Endodermal cell (in vitro differentiated cells): Measurements from ENCODE around the gene UPF3A. TPM values are rescaled to one million over a fixed set of nuclear protein-coding genes. Genes with fewer than 3 reads are reported as not detected.

ENCODE experiments used
- DNase-seq: peaks from one replicate; pipeline ENCODE4 v3.0.0-alpha.2; 2017
- H3K27ac ChIP-seq: 2 replicates; pipeline ENCODE4 v1.5.1; 2013; ENCODE audit warnings: mild to moderate bottlenecking, low read depth, low read length, moderate library complexity
- H3K27me3 ChIP-seq: 2 replicates; pipeline ENCODE4 v1.6.1; 2013; ENCODE audit warnings: mild to moderate bottlenecking, low read length, moderate library complexity; ENCODE audit not compliant: insufficient read depth, control insufficient read depth, poor library complexity, severe bottlenecking
- H3K36me3 ChIP-seq: 2 replicates; pipeline ENCODE4 v1.7.0; 2013; ENCODE audit warnings: mild to moderate bottlenecking, low read length, moderate library complexity; ENCODE audit not compliant: control insufficient read depth, insufficient read depth
- H3K4me1 ChIP-seq: one replicate; pipeline ENCODE4 v1.7.0; 2013; ENCODE audit warnings: low read length; ENCODE audit not compliant: control insufficient read depth, insufficient read depth
- H3K4me3 ChIP-seq: 2 replicates; pipeline ENCODE4 v1.5.1; 2013; ENCODE audit warnings: mild to moderate bottlenecking, low read length, moderate library complexity
- H3K9ac ChIP-seq: 2 replicates; pipeline ENCODE4 v1.6.1; 2013; ENCODE audit warnings: mild to moderate bottlenecking, low read length, moderate library complexity; ENCODE audit not compliant: poor library complexity, severe bottlenecking; ENCODE audit errors: extremely low read depth
- H3K9me3 ChIP-seq: 2 replicates; pipeline ENCODE4 v1.6.1; 2013; ENCODE audit warnings: mild to moderate bottlenecking, low read length, moderate library complexity; ENCODE audit not compliant: control insufficient read depth
- H3K27ac Mint-ChIP-seq: 2 replicates; pipeline ENCODE4 v1.8.0; 2020; ENCODE audit warnings: mixed read lengths
- H3K27me3 Mint-ChIP-seq: 2 replicates; pipeline ENCODE4 v1.8.0; 2021; ENCODE audit warnings: mild to moderate bottlenecking, mixed read lengths; ENCODE audit not compliant: insufficient read depth
- H3K36me3 Mint-ChIP-seq: 2 replicates; pipeline ENCODE4 v1.8.0; 2020; ENCODE audit warnings: low read depth, mixed read lengths
- H3K4me1 Mint-ChIP-seq: 2 replicates; pipeline ENCODE4 v1.8.0; 2020; ENCODE audit warnings: mixed read lengths
- H3K4me3 Mint-ChIP-seq: 2 replicates; pipeline ENCODE4 v1.8.0; 2020; ENCODE audit warnings: mild to moderate bottlenecking, moderate library complexity, mixed read lengths
- H3K9me3 Mint-ChIP-seq: 2 replicates; pipeline ENCODE4 v1.8.0; 2020; ENCODE audit warnings: mild to moderate bottlenecking, mixed read lengths
- WGBS, 2 experiments: methylation state at CpG; one replicate each; pipeline versions ENCODE4 v1.1.5 to v1.1.7; 2013; ENCODE audit warnings: missing lambda C conversion rate in 2 of 2, mixed read lengths in 1 of 2; ENCODE audit not compliant: insufficient coverage in 1 of 2, insufficient read length in 1 of 2; 5-methylcytosine and 5-hydroxymethylcytosine counted together
- total RNA-seq, 2 donors: library from RNA; stranded (reverse); fragmentation: NEBNext Ultra II Directional in 1 of 2; extraction: Animal tissue kit (Norgen Biotek cat#: 25700) in 1 of 2; gene quantifications; 2 replicates in 1 of 2; 3 replicates in 1 of 2; pipeline ENCODE4 v1.2.1, GENCODE V29; 2021
- TF ChIP-seq, protein P1 (sequence below): fragments of 200-600 bp; sonication (generic); conservative IDR thresholded peaks from 2 replicates; pipeline ENCODE4 v1.5.0; 2021; ENCODE audit warnings: antibody characterized with exemption, mild to moderate bottlenecking

UPF3A gene
- total RNA-seq, 2 donors from 2014 or later = 56.5 to 81.2 TPM

DNA sequence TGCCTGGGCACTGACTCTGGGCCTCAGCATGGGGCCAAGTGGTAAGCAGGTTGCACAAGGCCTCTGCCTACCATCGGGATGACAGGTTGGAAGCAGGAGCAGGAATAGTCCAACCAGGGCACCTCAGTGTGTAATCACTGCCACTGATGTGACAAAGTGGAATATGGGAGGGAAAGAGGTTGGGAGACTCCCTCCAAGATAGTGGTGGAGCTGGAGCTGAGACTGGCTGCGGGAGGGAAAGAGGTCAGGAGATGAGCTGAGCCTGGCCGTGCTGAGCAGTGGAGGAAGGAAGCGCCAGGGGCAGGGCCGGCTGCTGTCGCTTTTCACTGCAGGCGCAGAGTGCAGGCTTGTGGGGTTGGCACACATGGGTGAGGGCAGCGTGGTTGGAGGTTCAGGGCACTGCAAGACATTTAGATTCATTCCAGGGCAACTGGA is 6.8 kb downstream of the UPF3A start:
- no peaks in the 10 kb centered on the region for H3K4me1 ChIP-seq
- H3K27ac ChIP-seq = no peak overlapping the region
- Mint-ChIP-seq H3K4me1 (peaks cover 4% of the 10 kb centered on the region), H3K9me3 (no peaks in the 10 kb centered on the region), H3K4me3 (no peak overlapping the region), H3K36me3 (peaks cover 87% of the 10 kb centered on the region), H3K27me3 (no peaks in the 10 kb centered on the region), H3K27ac (peak overlapping the region; percentile 10)
- no peak overlapping the region for H3K4me3 ChIP-seq
- WGBS, 2 experiments = 96 to 100% methylated on average over 3 to 8 of the region's 8 CpGs
- H3K9me3 ChIP-seq = no peaks in the 10 kb centered on the region
- H3K36me3 ChIP-seq = peaks cover 82% of the 10 kb centered on the region
- H3K27me3 ChIP-seq = no peaks in the 10 kb centered on the region
- H3K9ac ChIP-seq = no peak overlapping the region
- TF ChIP-seq, protein P1, sequence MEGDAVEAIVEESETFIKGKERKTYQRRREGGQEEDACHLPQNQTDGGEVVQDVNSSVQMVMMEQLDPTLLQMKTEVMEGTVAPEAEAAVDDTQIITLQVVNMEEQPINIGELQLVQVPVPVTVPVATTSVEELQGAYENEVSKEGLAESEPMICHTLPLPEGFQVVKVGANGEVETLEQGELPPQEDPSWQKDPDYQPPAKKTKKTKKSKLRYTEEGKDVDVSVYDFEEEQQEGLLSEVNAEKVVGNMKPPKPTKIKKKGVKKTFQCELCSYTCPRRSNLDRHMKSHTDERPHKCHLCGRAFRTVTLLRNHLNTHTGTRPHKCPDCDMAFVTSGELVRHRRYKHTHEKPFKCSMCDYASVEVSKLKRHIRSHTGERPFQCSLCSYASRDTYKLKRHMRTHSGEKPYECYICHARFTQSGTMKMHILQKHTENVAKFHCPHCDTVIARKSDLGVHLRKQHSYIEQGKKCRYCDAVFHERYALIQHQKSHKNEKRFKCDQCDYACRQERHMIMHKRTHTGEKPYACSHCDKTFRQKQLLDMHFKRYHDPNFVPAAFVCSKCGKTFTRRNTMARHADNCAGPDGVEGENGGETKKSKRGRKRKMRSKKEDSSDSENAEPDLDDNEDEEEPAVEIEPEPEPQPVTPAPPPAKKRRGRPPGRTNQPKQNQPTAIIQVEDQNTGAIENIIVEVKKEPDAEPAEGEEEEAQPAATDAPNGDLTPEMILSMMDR = no peak
- no peak for DNase-seq

DNA sequence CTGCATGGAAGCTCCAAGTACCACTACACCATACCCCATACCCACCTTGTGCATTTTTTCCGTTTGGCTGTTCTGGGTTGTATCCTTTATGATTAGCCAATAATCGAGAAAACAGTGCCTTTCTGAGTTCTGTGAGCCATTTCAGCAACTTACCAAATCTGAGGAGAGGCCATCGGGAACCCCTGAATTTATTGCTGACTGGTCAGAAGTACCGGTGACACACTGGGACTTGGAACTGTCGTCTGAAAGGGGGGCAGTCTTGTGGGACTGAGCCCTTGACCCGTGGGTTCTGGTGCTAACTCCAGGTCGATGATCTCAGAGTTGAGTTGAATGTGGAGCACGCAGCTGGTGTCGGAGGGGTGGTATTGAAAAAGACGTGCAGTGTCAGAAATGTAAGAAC is 15.0 kb downstream of the UPF3A start:
- H3K27me3 ChIP-seq = no peaks in the 10 kb centered on the region
- WGBS, 2 experiments = 94 to 95% methylated on average over 10 of the region's 10 CpGs
- TF ChIP-seq, protein P1 = no peak
- H3K27ac ChIP-seq = no peak overlapping the region
- Mint-ChIP-seq H3K4me1 (no peaks in the 10 kb centered on the region), H3K36me3 (peaks cover 70% of the 10 kb centered on the region), H3K27ac (no peak overlapping the region), H3K4me3 (no peak overlapping the region), H3K27me3 (no peaks in the 10 kb centered on the region), H3K9me3 (no peaks in the 10 kb centered on the region)
- H3K4me1 ChIP-seq = no peaks in the 10 kb centered on the region
- H3K9me3 ChIP-seq = no peaks in the 10 kb centered on the region
- H3K4me3 ChIP-seq = no peak overlapping the region
- H3K9ac ChIP-seq = no peak overlapping the region
- no peak for DNase-seq
- H3K36me3 ChIP-seq = peaks cover 63% of the 10 kb centered on the region

DNA sequence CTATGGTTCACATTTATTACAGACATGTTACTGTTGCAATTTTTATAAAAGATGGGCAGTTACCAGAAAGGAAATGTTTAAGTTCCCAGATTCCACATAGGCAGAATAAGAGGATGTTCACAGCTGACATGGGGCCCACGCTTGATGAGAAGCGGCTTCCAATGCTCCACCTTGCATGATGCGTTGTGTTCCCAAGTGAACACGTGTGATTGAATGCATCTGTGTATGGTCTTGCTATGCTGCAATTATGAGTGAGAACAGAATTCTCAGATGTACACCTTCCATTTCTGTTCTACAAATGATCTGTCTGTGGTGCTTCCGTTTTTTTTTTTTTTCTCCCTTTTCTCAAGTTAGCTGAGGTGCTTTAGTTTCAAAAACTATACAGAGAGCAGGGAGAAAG is 15.5 kb downstream of the UPF3A start:
- Histone ChIP-seq H3K27ac (no peak overlapping the region), H3K36me3 (peaks cover 60% of the 10 kb centered on the region), H3K9me3 (no peaks in the 10 kb centered on the region), H3K9ac (no peak overlapping the region), H3K4me1 (no peaks in the 10 kb centered on the region), H3K4me3 (no peak overlapping the region), H3K27me3 (no peaks in the 10 kb centered on the region)
- TF ChIP-seq, protein P1 = no peak
- DNase-seq = no peak
- no peak overlapping the region for H3K27ac Mint-ChIP-seq
- H3K9me3 Mint-ChIP-seq = no peaks in the 10 kb centered on the region
- WGBS, 2 experiments = 87 to 100% methylated on average over 3 to 5 of the region's 5 CpGs
- no peak overlapping the region for H3K4me3 Mint-ChIP-seq
- no peaks in the 10 kb centered on the region for H3K4me1 Mint-ChIP-seq
- H3K27me3 Mint-ChIP-seq = no peaks in the 10 kb centered on the region
- peaks cover 70% of the 10 kb centered on the region for H3K36me3 Mint-ChIP-seq
